Spleen (tissue), 7 donors: ENCODE data around the gene IQSEC3.

Experiments used
- POLR2A ChIP-seq, 3 donors: fragments of 450-650 bp; IDR thresholded peaks; one replicate each; pipeline ENCODE4 v1.5.1; 2017; ENCODE audit warnings: antibody characterized with exemption in 3 of 3, mild to moderate bottlenecking in 1 of 3
- POLR2AphosphoS5 ChIP-seq, 3 donors: sonication (generic); formaldehyde crosslinking; IDR thresholded peaks; one replicate each; pipeline ENCODE4 v1.5.1; 2017; ENCODE audit warnings: antibody characterized with exemption in 3 of 3
- TF ChIP-seq, protein P1 (sequence below), 11 experiments: fragments of 200-600 bp in 7 of 11; fragments of 450-650 bp in 4 of 11; sonication (generic) in 4 of 11; IDR thresholded peaks in 8 of 11; conservative IDR thresholded peaks in 3 of 11; 1 replicate in 7 of 11; 2 replicates in 4 of 11; pipeline versions ENCODE4 v1.4.0 to v1.8.0; 2016 to 2021; ENCODE audit warnings: antibody characterized with exemption in 11 of 11, inconsistent platforms in 4 of 11, mild to moderate bottlenecking in 1 of 11
- donor health status: DM: no; HTN: no; CAD: no; lungs with moderate emphysema.
- donor health status: DM: no; HTN: no; CAD: no.
- donor health status: DM: no; HTN: no; CAD: no.

DNA sequence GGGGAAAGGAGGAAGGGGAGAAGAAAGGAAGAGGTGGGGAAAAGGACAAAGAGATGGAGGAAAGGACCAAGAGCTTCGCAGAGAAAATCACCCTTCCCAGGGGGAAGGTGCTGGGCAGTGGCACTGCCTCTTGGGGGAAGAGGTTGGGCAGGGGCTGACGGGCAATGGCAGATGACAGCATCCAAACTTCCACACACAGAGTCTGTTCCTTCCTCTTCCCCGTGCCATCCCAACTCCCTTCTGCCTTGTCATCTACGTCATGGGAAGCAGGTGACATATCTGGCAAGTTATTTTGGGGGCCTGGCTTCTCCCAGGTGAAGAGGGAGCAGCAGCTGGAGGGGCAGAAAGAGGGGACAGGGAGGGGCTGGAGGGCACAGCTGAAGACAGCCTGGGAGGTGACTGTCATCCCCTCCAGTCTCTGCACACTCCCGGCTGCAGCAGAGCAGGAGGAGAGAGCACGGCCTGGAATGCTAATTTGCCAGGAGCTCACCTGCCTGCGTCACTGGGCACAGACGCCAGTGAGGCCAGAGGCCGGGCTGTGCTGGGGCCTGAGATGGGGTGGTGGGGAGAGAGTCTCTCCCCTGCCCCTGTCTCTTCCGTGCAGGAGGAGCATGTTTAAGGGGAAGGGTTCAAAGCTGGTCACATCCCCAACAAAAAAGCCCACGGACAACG is 43.9 kb upstream of the IQSEC3 start:
- TF ChIP-seq, protein P1, sequence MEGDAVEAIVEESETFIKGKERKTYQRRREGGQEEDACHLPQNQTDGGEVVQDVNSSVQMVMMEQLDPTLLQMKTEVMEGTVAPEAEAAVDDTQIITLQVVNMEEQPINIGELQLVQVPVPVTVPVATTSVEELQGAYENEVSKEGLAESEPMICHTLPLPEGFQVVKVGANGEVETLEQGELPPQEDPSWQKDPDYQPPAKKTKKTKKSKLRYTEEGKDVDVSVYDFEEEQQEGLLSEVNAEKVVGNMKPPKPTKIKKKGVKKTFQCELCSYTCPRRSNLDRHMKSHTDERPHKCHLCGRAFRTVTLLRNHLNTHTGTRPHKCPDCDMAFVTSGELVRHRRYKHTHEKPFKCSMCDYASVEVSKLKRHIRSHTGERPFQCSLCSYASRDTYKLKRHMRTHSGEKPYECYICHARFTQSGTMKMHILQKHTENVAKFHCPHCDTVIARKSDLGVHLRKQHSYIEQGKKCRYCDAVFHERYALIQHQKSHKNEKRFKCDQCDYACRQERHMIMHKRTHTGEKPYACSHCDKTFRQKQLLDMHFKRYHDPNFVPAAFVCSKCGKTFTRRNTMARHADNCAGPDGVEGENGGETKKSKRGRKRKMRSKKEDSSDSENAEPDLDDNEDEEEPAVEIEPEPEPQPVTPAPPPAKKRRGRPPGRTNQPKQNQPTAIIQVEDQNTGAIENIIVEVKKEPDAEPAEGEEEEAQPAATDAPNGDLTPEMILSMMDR (IDR thresholded peaks at IDR 0.05 in 8 of 11, conservative IDR thresholded peaks at IDR 0.05 in 3 of 11), result no peak
- TF ChIP-seq POLR2AphosphoS5 (IDR thresholded peaks at IDR 0.05) (no peak), POLR2A (IDR thresholded peaks at IDR 0.05) (no peak)
